NCI-H146 (cell line): Measurements from ENCODE around the gene CLRN3.

Experiments
- DNase-seq: peaks from one replicate; lab custom pipeline; 2025; lab: John Stamatoyannopoulos, UW

Gene CLRN3

DNA sequence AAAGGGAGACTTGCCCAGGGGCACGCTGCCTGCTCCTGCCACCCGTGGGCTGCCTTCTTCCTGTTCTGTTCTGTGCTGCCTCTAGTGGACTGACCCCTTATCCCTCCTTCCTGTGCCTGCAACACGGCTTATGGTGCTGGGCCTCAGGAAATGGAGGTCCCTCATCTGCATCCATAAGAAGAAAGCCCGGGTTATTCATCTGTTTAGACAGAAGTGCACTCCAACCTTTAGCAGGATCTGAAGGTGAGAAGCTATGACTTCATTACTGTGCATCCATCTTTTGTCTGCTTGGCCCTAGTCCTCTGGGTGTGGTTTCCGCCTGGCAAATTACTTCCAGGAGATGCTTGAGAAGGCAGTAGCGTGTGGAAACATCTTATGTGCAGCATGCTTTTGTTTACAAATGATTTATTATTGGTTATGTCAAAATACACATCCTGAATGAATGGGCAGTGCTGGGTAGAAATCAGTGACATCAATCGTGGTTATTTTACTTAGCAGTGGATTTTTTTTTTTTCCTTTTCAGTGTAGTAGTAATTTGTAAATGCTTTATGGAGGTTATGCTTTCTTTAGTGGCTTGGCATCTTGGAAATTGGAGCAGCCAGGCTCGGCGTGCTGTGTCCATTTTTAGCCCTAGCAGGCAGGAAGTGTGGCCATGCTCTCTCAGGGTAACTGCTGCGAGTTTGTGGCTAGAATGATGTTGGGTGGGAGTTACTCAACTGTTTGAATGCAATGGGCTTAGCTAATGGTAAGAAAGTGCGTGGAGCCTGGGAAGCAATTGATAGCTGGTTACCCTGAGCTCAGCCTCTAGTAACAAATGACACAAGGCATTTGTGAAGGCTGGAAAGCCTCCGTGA, 26.9 kb upstream of the CLRN3 start:
- DNase-seq, result no peak

DNA sequence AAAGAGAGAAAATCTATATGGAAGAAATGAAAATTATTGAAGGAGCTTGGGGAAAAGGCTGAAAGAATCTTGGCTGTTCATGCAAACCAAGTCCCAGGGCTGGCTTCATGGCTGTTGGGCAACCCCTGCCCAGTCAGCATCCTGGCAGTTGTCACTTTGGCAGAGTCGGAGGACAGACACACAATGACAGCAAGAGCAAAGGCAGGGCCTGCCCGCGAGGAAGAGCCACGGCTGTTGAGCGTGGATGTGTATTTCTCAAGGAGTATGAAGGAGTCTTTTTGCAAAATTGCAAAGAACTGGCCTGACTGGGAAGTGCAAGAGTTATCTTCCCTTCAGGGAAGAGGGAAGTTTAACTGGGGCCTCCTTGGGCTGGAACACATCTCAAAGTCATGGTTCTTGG, 25.8 kb upstream of the CLRN3 start:
- no peak for DNase-seq

DNA sequence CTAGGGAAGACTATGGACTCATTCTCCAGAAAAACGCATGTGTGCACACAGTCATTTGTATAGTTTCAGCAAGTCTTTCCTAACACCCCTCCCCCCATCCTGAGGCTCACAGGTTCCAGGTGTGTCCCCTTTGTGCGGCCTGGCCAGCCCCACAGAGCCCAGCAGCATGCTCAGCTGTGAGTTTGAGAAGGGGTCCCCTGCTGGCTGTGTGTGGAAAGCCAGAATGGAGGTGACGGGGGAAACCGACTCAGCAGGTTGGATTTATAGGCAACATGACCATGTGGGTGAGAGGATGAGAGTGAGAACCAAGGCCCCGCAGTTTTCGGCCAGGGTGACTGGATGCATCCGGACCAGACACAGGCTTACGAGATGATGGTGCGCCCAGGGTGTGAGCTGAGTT, 24.1 kb upstream of the CLRN3 start:
- DNase-seq, result no peak

GRCh38 chr10:127915324-127915723, 22.6 kb upstream of the CLRN3 start:
- no peak for DNase-seq

DNA sequence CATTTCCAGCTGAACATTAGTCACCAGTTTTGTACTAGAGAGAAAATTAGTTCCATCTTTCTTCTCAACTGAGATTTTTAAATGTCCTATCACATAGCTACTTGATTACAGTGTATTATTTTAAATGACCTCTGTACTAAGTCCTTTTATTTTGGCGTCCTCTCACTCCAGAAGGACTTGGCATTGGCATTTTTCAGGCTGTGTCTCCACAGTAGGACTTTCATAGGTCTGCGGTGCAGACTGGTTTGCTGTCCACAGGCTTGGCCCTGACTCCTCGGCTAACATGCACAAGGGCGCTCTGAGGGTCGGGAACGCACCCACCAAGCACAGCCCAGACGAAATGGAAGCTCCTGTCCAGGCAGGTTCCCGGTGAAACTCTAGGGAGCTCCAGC, 20.6 kb upstream of the CLRN3 start:
- DNase-seq, result no peak

DNA sequence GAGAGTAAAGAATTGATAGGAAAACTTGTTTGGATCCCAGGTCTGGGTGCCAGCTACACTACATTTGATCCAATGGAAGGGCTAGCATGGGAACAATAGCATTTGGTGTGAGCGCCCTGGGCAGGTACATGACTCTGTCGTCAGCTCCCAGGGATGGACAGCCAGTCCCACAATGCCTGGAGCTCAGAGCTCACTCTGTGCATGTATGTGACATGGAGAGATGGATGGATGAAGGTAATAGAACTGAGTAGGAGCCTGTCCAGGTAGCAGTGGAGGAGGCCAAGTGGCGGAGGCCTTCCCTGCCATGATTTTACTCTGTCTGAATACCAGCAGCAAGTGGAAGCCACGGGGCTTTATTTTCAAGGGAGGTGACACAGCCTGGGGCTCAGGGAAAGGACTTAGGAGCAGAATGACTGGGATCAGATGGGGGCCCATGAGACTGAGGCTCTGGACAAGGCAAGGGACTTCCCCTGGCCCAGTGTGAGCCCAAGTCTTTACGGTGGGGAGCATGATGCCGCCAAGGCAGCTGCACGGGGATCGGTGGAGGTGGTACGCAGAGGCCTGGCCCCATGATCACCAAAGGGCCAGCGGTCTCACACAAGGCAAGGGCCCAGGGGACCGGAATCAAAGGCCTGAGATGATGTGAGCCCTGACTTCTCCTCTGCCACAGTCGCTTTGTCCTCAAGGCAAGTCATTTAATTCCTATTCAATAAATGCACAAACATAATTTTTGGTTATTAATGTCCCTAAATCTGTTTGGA, 20.0 kb upstream of the CLRN3 start:
- DNase-seq, result no peak

DNA sequence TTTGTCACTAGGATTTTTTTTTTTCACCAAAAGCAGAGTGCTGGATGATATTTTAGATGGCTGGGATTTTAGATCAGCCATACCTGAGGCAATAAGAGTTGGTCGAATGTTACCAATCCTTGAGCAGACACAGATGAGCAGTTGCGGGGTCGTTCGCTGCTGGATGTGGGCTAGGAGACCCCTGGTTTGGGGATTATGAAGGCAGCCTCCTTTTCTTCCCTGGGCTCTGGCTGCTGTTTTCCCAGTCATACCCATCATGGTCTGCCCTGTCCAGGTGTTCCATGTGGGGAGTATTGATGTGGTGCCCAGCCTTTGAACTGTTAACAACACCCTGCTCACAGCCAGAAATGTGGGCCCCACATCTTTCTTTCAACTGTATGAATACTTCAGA, 19.1 kb upstream of the CLRN3 start:
- DNase-seq, result no peak

GRCh38 chr10:127911218-127911866, 18.6 kb upstream of the CLRN3 start:
- DNase-seq, result no peak

DNA sequence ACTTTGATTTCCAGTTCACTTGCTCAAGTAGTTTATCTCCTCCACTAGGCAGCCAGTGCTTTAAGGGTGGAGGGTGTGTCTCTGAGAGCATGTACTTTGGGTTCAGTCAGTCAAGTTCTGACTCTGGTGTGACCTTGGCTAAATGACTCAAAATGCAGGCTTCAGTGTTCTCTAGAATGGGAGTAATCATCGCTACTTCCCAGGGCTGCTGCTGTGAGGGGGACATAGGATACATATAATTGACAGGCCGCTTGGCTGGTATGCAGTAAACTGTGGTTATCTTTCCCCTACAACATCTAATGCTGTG, 17.7 kb upstream of the CLRN3 start:
- no peak for DNase-seq

- no peak for DNase-seq
Observed at GRCh38 chr10:127909716-127910463, 17.1 kb upstream of the CLRN3 start.

- DNase-seq, result no peak
Observed at GRCh38 chr10:127908959-127909267, 16.2 kb upstream of the CLRN3 start.

DNA sequence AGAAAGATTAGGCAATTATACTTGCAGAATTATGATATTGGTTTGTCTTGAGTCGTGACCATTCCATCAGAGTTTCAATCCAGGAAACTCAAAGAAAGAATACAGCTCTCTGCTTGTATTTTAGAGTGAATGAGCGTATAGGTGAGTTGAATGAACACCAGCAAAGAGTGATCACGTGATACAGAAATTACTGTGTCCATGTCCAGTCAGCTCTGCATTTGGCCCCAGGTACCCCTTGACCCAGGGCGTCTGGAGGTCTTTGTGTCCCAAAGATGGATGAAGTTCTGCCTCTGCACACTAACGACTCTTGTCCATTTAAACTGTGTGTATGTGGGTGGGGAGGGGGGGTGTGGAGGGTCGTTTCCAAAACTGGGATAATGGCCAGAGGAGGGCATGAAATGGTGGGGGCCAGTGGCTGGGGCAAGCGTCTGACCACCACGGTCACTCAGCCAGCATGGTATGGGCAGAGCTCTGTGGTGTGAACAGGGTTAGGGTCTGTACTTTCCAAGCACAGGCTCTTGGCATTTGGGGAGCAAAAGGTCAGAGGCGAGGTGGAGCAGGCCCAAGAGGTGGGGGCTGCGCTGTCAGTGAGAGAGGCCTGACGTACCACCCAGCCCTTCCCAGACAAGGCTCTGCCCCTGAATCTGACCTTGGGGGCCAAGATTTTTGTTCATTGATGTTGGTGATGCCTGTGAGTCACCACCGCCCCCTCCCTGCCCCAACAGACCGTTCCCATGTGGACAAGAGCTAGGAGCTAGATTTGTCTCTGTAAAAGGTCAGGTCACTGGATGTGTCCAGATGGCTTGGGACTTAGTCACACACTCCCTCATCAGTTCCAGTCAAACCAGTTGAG, 15.6 kb upstream of the CLRN3 start:
- DNase-seq, result no peak

GRCh38 chr10:127907411-127908105, 14.8 kb upstream of the CLRN3 start:
- no peak for DNase-seq

GRCh38 chr10:127906548-127907377, 14.0 kb upstream of the CLRN3 start, which contains the start of gene PTPRE:
PTPRE (plus strand) TSS chr10:127907103; CDS start chr10:128040882, 133,779 bp downstream.
- peak; percentile 43 for DNase-seq

DNA sequence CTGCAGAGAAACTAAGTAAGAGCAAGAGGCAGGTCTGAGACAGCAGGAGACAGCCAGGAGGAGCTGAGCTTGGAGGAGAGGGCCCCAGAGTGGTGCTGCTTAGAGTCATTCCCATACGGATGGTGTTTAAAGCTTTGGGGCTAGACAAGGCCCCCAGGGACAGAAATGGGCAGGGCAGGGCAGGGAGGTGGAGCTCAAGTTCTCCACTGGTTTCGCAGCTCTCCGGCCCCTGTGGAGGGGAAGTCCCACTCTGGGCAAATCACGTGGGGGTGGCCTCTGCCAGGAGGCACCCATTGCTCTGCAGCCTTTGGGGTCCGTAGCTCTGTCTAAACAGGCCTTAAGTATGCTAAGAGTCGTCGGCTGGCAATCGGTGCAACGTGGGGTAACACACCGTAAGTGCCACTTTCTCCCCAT, 13.1 kb upstream of the CLRN3 start:
- DNase-seq, result no peak

GRCh38 chr10:127905001-127905847, 12.5 kb upstream of the CLRN3 start:
- DNase-seq, result no peak

GRCh38 chr10:127904311-127905000, 11.7 kb upstream of the CLRN3 start:
- no peak for DNase-seq

GRCh38 chr10:127903789-127904188, 11.0 kb upstream of the CLRN3 start:
- DNase-seq, result no peak
